B cell (primary cell): ENCODE measurements around the gene ASTN2. TPM values are rescaled to one million over a fixed set of nuclear protein-coding genes. Genes with fewer than 3 reads are reported as not detected.

ENCODE experiments used
- ATAC-seq: fragments of 200-7000 bp; cut with Tn5 transposase; one replicate; pipeline ENCODE4 v1.10.0; 2021; ENCODE audit warnings: low read depth, mild to moderate bottlenecking, moderate number of reproducible peaks, moderate library complexity
- CTCF ChIA-PET: fragments of 350-600 bp; sonication (Branson Sonifier 250); formaldehyde crosslinking; loops from one replicate; lab custom pipeline; 2021; ENCODE audit warnings: antibody characterized with exemption, inconsistent platforms; lab: Charles Lee
- POLR2A ChIA-PET: fragments of 350-600 bp; sonication (Branson Sonifier 250); formaldehyde crosslinking; loops from one replicate; lab custom pipeline; 2021; ENCODE audit warnings: antibody characterized with exemption; lab: Charles Lee
- DNase-seq: peaks from one replicate; pipeline ENCODE4 v3.0.0; 2013
- H2AFZ ChIP-seq: 2 replicates; pipeline ENCODE4 v1.6.1; 2012; ENCODE audit warnings: mild to moderate bottlenecking, low read depth, low read length; ENCODE audit not compliant: insufficient read depth, poor library complexity, severe bottlenecking
- H3K27ac ChIP-seq, 2 donors: 1 replicate in 1 of 2; 2 replicates in 1 of 2; pipeline ENCODE4 v1.5.1; 2012 to 2013; ENCODE audit warnings: low read length in 2 of 2, mild to moderate bottlenecking in 2 of 2, moderate library complexity in 1 of 2
- H3K27me3 ChIP-seq, 4 experiments: fragments of 200-600 bp in 1 of 4; sonication (generic) in 1 of 4; replicated peaks in 1 of 4; 1 replicate in 2 of 4; 2 replicates in 2 of 4; pipeline versions ENCODE4 v1.6.1 to v1.7.0; 2013 to 2016; ENCODE audit warnings: low read length in 3 of 4, mild to moderate bottlenecking in 2 of 4, mixed read lengths in 1 of 4, moderate library complexity in 1 of 4; ENCODE audit not compliant: insufficient read depth in 4 of 4, control insufficient read depth in 3 of 4; ENCODE audit errors: control extremely low read depth in 1 of 4
- H3K36me3 ChIP-seq, 2 experiments: replicated peaks in 1 of 2; 1 replicate in 1 of 2; 2 replicates in 1 of 2; pipeline versions ENCODE4 v1.6.1 to v1.7.1; 2013; ENCODE audit warnings: low read length in 1 of 2; ENCODE audit not compliant: insufficient read depth in 2 of 2, control insufficient read depth in 1 of 2; ENCODE audit errors: control extremely low read depth in 1 of 2, extremely low read depth in 1 of 2
- H3K4me1 ChIP-seq, 2 donors: fragments of 200-600 bp in 1 of 2; sonication (generic) in 1 of 2; 1 replicate in 1 of 2; 2 replicates in 1 of 2; pipeline versions ENCODE4 v1.5.1 to v1.6.1; 2013 to 2017; ENCODE audit warnings: low read length in 2 of 2; ENCODE audit not compliant: control insufficient read depth in 2 of 2, insufficient read depth in 2 of 2
- H3K4me2 ChIP-seq: replicated peaks from 2 replicates; pipeline ENCODE3; 2012; ENCODE audit warnings: mild to moderate bottlenecking, low read depth, low read length; ENCODE audit not compliant: poor library complexity, severe bottlenecking
- H3K4me3 ChIP-seq, 5 experiments: fragments of 200-600 bp in 1 of 5; sonication (generic) in 1 of 5; 1 replicate in 3 of 5; 2 replicates in 2 of 5; pipeline versions ENCODE4 v1.5.1 to v1.7.0; 2011 to 2016; ENCODE audit warnings: low read length in 4 of 5, mild to moderate bottlenecking in 4 of 5, low read depth in 2 of 5, control low read depth in 1 of 5, moderate library complexity in 1 of 5; ENCODE audit not compliant: insufficient read depth in 1 of 5; ENCODE audit errors: control extremely low read depth in 1 of 5, extremely low read depth in 1 of 5
- H3K79me2 ChIP-seq: fragments of 200-600 bp; sonication (generic); one replicate; pipeline ENCODE4 v1.6.0; 2016; ENCODE audit warnings: low read length; ENCODE audit not compliant: control insufficient read depth, insufficient read depth
- H3K9ac ChIP-seq: fragments of 200-600 bp; sonication (generic); 2 replicates; pipeline ENCODE4 v1.6.1; 2017; ENCODE audit warnings: mild to moderate bottlenecking, low read length, moderate library complexity
- H3K9me3 ChIP-seq, 3 donors: one replicate each; pipeline versions ENCODE4 v1.6.1 to v1.7.1; 2013; ENCODE audit warnings: low read length in 2 of 3; ENCODE audit not compliant: control insufficient read depth in 2 of 3, insufficient read depth in 1 of 3; ENCODE audit errors: control extremely low read depth in 1 of 3
- H4K20me1 ChIP-seq: 2 replicates; pipeline ENCODE4 v1.6.0; 2012; ENCODE audit warnings: mild to moderate bottlenecking, low read length; ENCODE audit not compliant: insufficient read depth, control insufficient read depth, poor library complexity, severe bottlenecking
- H3K27ac Mint-ChIP-seq: one replicate; pipeline ENCODE4 v1.8.0; 2021; ENCODE audit warnings: mixed read lengths
- H3K27me3 Mint-ChIP-seq: one replicate; pipeline ENCODE4 v1.8.0; 2021; ENCODE audit warnings: mixed read lengths
- H3K4me1 Mint-ChIP-seq: one replicate; pipeline ENCODE4 v1.8.0; 2021; ENCODE audit warnings: mixed read lengths
- H3K4me3 Mint-ChIP-seq: one replicate; pipeline ENCODE4 v1.8.0; 2021; ENCODE audit warnings: mixed read lengths
- H3K9me3 Mint-ChIP-seq: one replicate; pipeline ENCODE4 v1.8.0; 2022; ENCODE audit warnings: mixed read lengths; ENCODE audit not compliant: insufficient read depth
- EZH2 ChIP-seq: IDR thresholded peaks from 2 replicates; pipeline ENCODE4 v1.6.1; 2012; ENCODE audit warnings: borderline replicate concordance, low read depth, mild to moderate bottlenecking, moderate library complexity, low read length; ENCODE audit not compliant: insufficient read depth, poor library complexity, severe bottlenecking
- WGBS: methylation state at CpG from one replicate; pipeline ENCODE4 v1.1.5; 2013; ENCODE audit warnings: missing lambda C conversion rate; ENCODE audit not compliant: insufficient coverage; 5-methylcytosine and 5-hydroxymethylcytosine counted together
- intact Hi-C: fragments of 100-400 bp; cut with micrococcal nuclease; formaldehyde crosslinking; loops from one replicate; pipeline ENCODE4 v1.10.0; 2022
- polyA plus RNA-seq: library from polyadenylated mRNA; depleted of rRNA; stranded (reverse); fragments of >200 nt; gene quantifications from 2 replicates; pipeline ENCODE4 v1.2.3, GENCODE V29; 2012
- total RNA-seq, 2 donors: library from RNA; stranded (reverse); fragments of 120-200 nt in 1 of 2; gene quantifications; 1 replicate in 1 of 2; 2 replicates in 1 of 2; pipeline versions ENCODE4 v1.2.3 to v1.2.4, GENCODE V29; 2013 to 2022
- TF ChIP-seq, protein P1 (sequence below): fragments of 200-600 bp; IDR thresholded peaks from one replicate; pipeline ENCODE4 v1.8.0; 2022; ENCODE audit warnings: antibody characterized with exemption, mild to moderate bottlenecking

The ASTN2 gene
- total and polyA plus RNA-seq, 2 donors (not counting 1 experiment from before 2014, with no cell fraction given) = 1.2 to 3.6 TPM

- TF ChIP-seq, protein P1, sequence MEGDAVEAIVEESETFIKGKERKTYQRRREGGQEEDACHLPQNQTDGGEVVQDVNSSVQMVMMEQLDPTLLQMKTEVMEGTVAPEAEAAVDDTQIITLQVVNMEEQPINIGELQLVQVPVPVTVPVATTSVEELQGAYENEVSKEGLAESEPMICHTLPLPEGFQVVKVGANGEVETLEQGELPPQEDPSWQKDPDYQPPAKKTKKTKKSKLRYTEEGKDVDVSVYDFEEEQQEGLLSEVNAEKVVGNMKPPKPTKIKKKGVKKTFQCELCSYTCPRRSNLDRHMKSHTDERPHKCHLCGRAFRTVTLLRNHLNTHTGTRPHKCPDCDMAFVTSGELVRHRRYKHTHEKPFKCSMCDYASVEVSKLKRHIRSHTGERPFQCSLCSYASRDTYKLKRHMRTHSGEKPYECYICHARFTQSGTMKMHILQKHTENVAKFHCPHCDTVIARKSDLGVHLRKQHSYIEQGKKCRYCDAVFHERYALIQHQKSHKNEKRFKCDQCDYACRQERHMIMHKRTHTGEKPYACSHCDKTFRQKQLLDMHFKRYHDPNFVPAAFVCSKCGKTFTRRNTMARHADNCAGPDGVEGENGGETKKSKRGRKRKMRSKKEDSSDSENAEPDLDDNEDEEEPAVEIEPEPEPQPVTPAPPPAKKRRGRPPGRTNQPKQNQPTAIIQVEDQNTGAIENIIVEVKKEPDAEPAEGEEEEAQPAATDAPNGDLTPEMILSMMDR = no peak
- TF ChIP-seq EZH2 = no peak
- no peak overlapping the region for H3K4me2 ChIP-seq
- H3K9ac ChIP-seq = no peak overlapping the region
- H3K27ac ChIP-seq = no peak overlapping the region
- POLR2A ChIA-PET = no interaction called here
- no peaks in the 10 kb centered on the region for H3K36me3 ChIP-seq
- no peak for ATAC-seq
- no peaks in the 10 kb centered on the region for H3K27me3 ChIP-seq
- no peaks in the 10 kb centered on the region for H4K20me1 ChIP-seq
- no peaks in the 10 kb centered on the region for H3K9me3 ChIP-seq
- CTCF ChIA-PET = no interaction called here
- H3K4me3 ChIP-seq = no peak overlapping the region
- Mint-ChIP-seq H3K4me3 (no peak overlapping the region), H3K4me1 (no peaks in the 10 kb centered on the region), H3K9me3 (no peaks in the 10 kb centered on the region), H3K27me3 (no peaks in the 10 kb centered on the region), H3K27ac (no peak overlapping the region)
- no peak for DNase-seq
- H3K4me1 ChIP-seq = no peaks in the 10 kb centered on the region
- no CpG with 5 or more reads among the region's 2 CpGs for WGBS
- intact Hi-C loops = no loop called here
- no peak overlapping the region for H2AFZ ChIP-seq
- H3K79me2 ChIP-seq = no peaks in the 10 kb centered on the region
These were observed 46.1 kb downstream of the ASTN2 start for GRCh38 chr9:117368684-117369230.

- no peaks in the 10 kb centered on the region for H3K9me3 ChIP-seq
- no peaks in the 10 kb centered on the region for H3K79me2 ChIP-seq
- no CpG with 5 or more reads among the region's 3 CpGs for WGBS
- no peak overlapping the region for H3K9ac ChIP-seq
- ChIA-PET POLR2A (no interaction called here), CTCF (no interaction called here)
- DNase-seq (no peak), ATAC-seq (no peak)
- no peaks in the 10 kb centered on the region for H3K27me3 Mint-ChIP-seq
- no peaks in the 10 kb centered on the region for H4K20me1 ChIP-seq
- intact Hi-C loops = no loop called here
- H3K4me3 ChIP-seq = no peak overlapping the region
- no peak for TF ChIP-seq EZH2
- TF ChIP-seq, protein P1 = no peak
- no peaks in the 10 kb centered on the region for H3K4me1 Mint-ChIP-seq
- H3K4me1 ChIP-seq = no peaks in the 10 kb centered on the region
- no peak overlapping the region for H3K4me3 Mint-ChIP-seq
- H2AFZ ChIP-seq = no peak overlapping the region
- no peak overlapping the region for H3K27ac ChIP-seq
- no peaks in the 10 kb centered on the region for H3K27me3 ChIP-seq
- H3K9me3 Mint-ChIP-seq = no peaks in the 10 kb centered on the region
- no peak overlapping the region for H3K4me2 ChIP-seq
- no peak overlapping the region for H3K27ac Mint-ChIP-seq
- H3K36me3 ChIP-seq = no peaks in the 10 kb centered on the region
These were observed 49.4 kb downstream of the ASTN2 start for GRCh38 chr9:117365438-117365837.
